NCI-H1092 treated with DMSO at 0.1 percent for 48 hours (cell line): ENCODE results near the gene TSEN54.

ENCODE experiments used
- DNase-seq: peaks from one replicate; lab custom pipeline; 2025; lab: John Stamatoyannopoulos, UW

Gene TSEN54

GRCh38 chr17:75488693-75489510 is 27.4 kb upstream of the TSEN54 start:
- DNase-seq = no peak

- DNase-seq = no peak
These were observed 26.8 kb upstream of the TSEN54 start for GRCh38 chr17:75489511-75489955.

GRCh38 chr17:75490173-75490743 is 26.1 kb upstream of the TSEN54 start:
- DNase-seq = no peak

- DNase-seq = no peak
These were observed 25.2 kb upstream of the TSEN54 start for GRCh38 chr17:75490953-75491649.

- DNase-seq = no peak
These were observed 24.6 kb upstream of the TSEN54 start for GRCh38 chr17:75491680-75492079.

- DNase-seq = no peak
These were observed 23.7 kb upstream of the TSEN54 start for GRCh38 chr17:75492555-75493168.

GRCh38 chr17:75493476-75494129 is 22.7 kb upstream of the TSEN54 start:
- DNase-seq = no peak

GRCh38 chr17:75494326-75494877 is 21.9 kb upstream of the TSEN54 start:
- no peak for DNase-seq

- no peak for DNase-seq
These were observed 20.3 kb upstream of the TSEN54 start for GRCh38 chr17:75496005-75496404.

- no peak for DNase-seq
These were observed 18.1 kb upstream of the TSEN54 start for GRCh38 chr17:75498039-75498725.

GRCh38 chr17:75498726-75499213 is 17.6 kb upstream of the TSEN54 start:
- DNase-seq = no peak

GRCh38 chr17:75499313-75500022 is 16.9 kb upstream of the TSEN54 start:
- no peak for DNase-seq

GRCh38 chr17:75500419-75501216 is 15.7 kb upstream of the TSEN54 start:
- no peak for DNase-seq

GRCh38 chr17:75501378-75502071 is 14.8 kb upstream of the TSEN54 start:
- no peak for DNase-seq

GRCh38 chr17:75502072-75502720 is 14.1 kb upstream of the TSEN54 start:
- DNase-seq = no peak

- DNase-seq = no peak
These were observed 13.5 kb upstream of the TSEN54 start for GRCh38 chr17:75502721-75503329.

GRCh38 chr17:75503337-75503950 is 12.9 kb upstream of the TSEN54 start:
- no peak for DNase-seq
